ENCODE results near the gene MYNN. TPM values are rescaled to one million over a fixed set of nuclear protein-coding genes. Genes with fewer than 3 reads are reported as not detected.

MYNN gene
- total RNA-seq, 1 experiment from 2014 or later, result 13.5 TPM

DNA sequence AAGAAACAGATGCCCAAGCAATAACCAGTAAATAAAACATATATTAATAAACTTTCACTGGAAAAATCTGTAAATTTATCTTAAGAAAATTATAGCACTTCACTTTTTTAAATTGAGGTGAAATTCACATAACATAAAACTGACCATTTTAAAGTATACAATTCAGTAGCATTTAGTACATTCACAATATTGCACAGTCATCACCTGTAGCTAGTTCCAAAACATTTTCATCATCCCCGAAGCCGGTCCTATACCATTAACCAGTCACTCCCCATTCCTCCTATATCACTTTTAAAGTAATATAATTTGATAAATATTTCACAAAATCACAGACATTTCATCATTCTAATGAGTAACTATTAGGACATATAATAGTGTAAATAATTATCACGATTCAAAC is 31.5 kb downstream of the MYNN start:
- intact Hi-C loops (cut with micrococcal nuclease), result no loop called here
- TF ChIP-seq SIN3A (IDR thresholded peaks at IDR 0.05; ENCODE audit: low read depth), result no peak

GRCh38 chr3:169809230-169809795 is 36.1 kb downstream of the MYNN start:
- no peak overlapping the region for H3K4me2 ChIP-seq (ENCODE audit: low read length)
- H3K4me1 ChIP-seq (ENCODE audit: control insufficient read depth in 1 of 2, insufficient read depth in 2 of 2, low read length in 2 of 2), result no peaks in the 10 kb centered on the region
- H3K4me3 ChIP-seq (replicated peaks in 1 of 2; ENCODE audit: low read depth in 1 of 2, low read length in 2 of 2), result no peak overlapping the region
- BruUV-seq (replicated peaks), result no TSS peak
- ATAC-seq (no peak), DNase-seq (ENCODE audit: low read depth, low spot score) (no peak)
- no peaks in the 10 kb centered on the region for H3K27me3 ChIP-seq (ENCODE audit: insufficient read depth, low read length)
- H4K20me1 ChIP-seq (ENCODE audit: insufficient read depth), result no peaks in the 10 kb centered on the region
- ChIA-PET POLR2A (no interaction called here), CTCF (no interaction called here), RAD21 (ENCODE audit: low non-redundant PET in 1 of 2, low total read pairs in 2 of 2, uncharacterized antibody in 2 of 2, unreplicated experiment in 2 of 2) (no interaction called here)
- H3K27ac ChIP-seq (ENCODE audit: low read depth, low read length), result no peak overlapping the region
- H3K36me3 ChIP-seq (ENCODE audit: control insufficient read depth in 1 of 2, insufficient read depth in 2 of 2, low read length in 2 of 2), result no peaks in the 10 kb centered on the region
- no peaks in the 10 kb centered on the region for H3K79me2 ChIP-seq (ENCODE audit: insufficient read depth, low read length)
- no peaks in the 10 kb centered on the region for H3K9me2 ChIP-seq (ENCODE audit: insufficient read depth)
- intact Hi-C loops (cut with micrococcal nuclease), result no loop called here
- no peak overlapping the region for H2AFZ ChIP-seq (ENCODE audit: low read depth, low read length, poor library complexity, severe bottlenecking)
- TF ChIP-seq SRF (IDR thresholded peaks at IDR 0.05; ENCODE audit: low read depth), result no peak
- TF ChIP-seq TCF7L2 (IDR thresholded peaks at IDR 0.05; ENCODE audit: borderline replicate concordance, extremely low read depth, insufficient read depth, insufficient read length), result no peak
- no peak for TF ChIP-seq SP1 (IDR thresholded peaks at IDR 0.05; ENCODE audit: low read depth)
- no peaks in the 10 kb centered on the region for H3K9me3 ChIP-seq (ENCODE audit: control insufficient read depth in 1 of 2, insufficient read depth in 1 of 2, low read depth in 1 of 2, low read length in 2 of 2)
- no peak overlapping the region for H3K9ac ChIP-seq (ENCODE audit: low read length)

More for the DNA sequence above, 31.5 kb downstream of the MYNN start:
- H3K79me2 ChIP-seq (ENCODE audit: insufficient read depth, low read length), result no peaks in the 10 kb centered on the region
- H3K27ac ChIP-seq (ENCODE audit: low read depth, low read length), result no peak overlapping the region
- no peak overlapping the region for H3K9ac ChIP-seq (ENCODE audit: low read length)
- DNase-seq (ENCODE audit: low read depth, low spot score) (no peak), ATAC-seq (no peak)
- H3K4me1 ChIP-seq (ENCODE audit: control insufficient read depth in 1 of 2, insufficient read depth in 2 of 2, low read length in 2 of 2), result no peaks in the 10 kb centered on the region
- H3K9me2 ChIP-seq (ENCODE audit: insufficient read depth), result no peaks in the 10 kb centered on the region
- CTCF ChIA-PET, result no interaction called here
- H3K9me3 ChIP-seq (ENCODE audit: control insufficient read depth in 1 of 2, insufficient read depth in 1 of 2, low read depth in 1 of 2, low read length in 2 of 2), result no peaks in the 10 kb centered on the region
- RAD21 ChIA-PET (ENCODE audit: low non-redundant PET in 1 of 2, low total read pairs in 2 of 2, uncharacterized antibody in 2 of 2, unreplicated experiment in 2 of 2), result no interaction called here
- no peak overlapping the region for H3K4me2 ChIP-seq (ENCODE audit: low read length)
- no peaks in the 10 kb centered on the region for H3K36me3 ChIP-seq (ENCODE audit: control insufficient read depth in 1 of 2, insufficient read depth in 2 of 2, low read length in 2 of 2)
- H2AFZ ChIP-seq (ENCODE audit: low read depth, low read length, poor library complexity, severe bottlenecking), result no peak overlapping the region
- no peak overlapping the region for H3K4me3 ChIP-seq (replicated peaks in 1 of 2; ENCODE audit: low read depth in 1 of 2, low read length in 2 of 2)
- H4K20me1 ChIP-seq (ENCODE audit: insufficient read depth), result no peaks in the 10 kb centered on the region
- no peaks in the 10 kb centered on the region for H3K27me3 ChIP-seq (ENCODE audit: insufficient read depth, low read length)
- BruUV-seq (replicated peaks), result no TSS peak
- POLR2A ChIA-PET, result no interaction called here
